HG02852 (cell line): Measurements from ENCODE around the gene MTARC2.
"Not testable (repeated sequence)": the region's sequence is repeated elsewhere in the genome, so short reads cannot be mapped to it uniquely, and the experiment has no call there.

ENCODE experiments used
- ATAC-seq: cut with Tn5 transposase; IDR thresholded peaks from one replicate; pipeline ENCODE4 v1.9.1; 2021; ENCODE audit warnings: mild to moderate bottlenecking, moderate library complexity; ENCODE audit not compliant: unreplicated experiment

Gene MTARC2

GRCh38 chr1:220748089-220748934 is at the start of gene MTARC2:
Gene MTARC2, plus strand, starts transcription at chr1:220748322. Its CDS starts 210 bp downstream, at chr1:220748532.
- peak; percentile 94 for ATAC-seq

- no peak for ATAC-seq
Measured at GRCh38 chr1:220698607-220699016, 49.5 kb upstream of the MTARC2 start.

GRCh38 chr1:220699044-220699443 is 49.1 kb upstream of the MTARC2 start:
- no peak for ATAC-seq

GRCh38 chr1:220700556-220701179 is 47.5 kb upstream of the MTARC2 start:
- no peak for ATAC-seq

- ATAC-seq, result peak; percentile 68
Measured at GRCh38 chr1:220701974-220702373, 46.1 kb upstream of the MTARC2 start.

- ATAC-seq, result no peak
Measured at GRCh38 chr1:220702733-220703270, 45.3 kb upstream of the MTARC2 start.

- ATAC-seq, result no peak
Measured at GRCh38 chr1:220703305-220703704, 44.8 kb upstream of the MTARC2 start.

GRCh38 chr1:220705782-220706181 is 42.3 kb upstream of the MTARC2 start:
- ATAC-seq, result no peak

- ATAC-seq, result no peak
Measured at GRCh38 chr1:220706480-220706879, 41.6 kb upstream of the MTARC2 start.

- ATAC-seq, result no peak
Measured at GRCh38 chr1:220707160-220707559, 41.0 kb upstream of the MTARC2 start.

GRCh38 chr1:220708244-220708643 is 39.9 kb upstream of the MTARC2 start:
- no peak for ATAC-seq

GRCh38 chr1:220708936-220709801 is 39.0 kb upstream of the MTARC2 start:
- ATAC-seq, result no peak

GRCh38 chr1:220710333-220710732 is 37.8 kb upstream of the MTARC2 start:
- ATAC-seq, result no peak

GRCh38 chr1:220711056-220711809 is 36.9 kb upstream of the MTARC2 start:
- peak; percentile 88 for ATAC-seq

- not testable (repeated sequence) for ATAC-seq
Measured at GRCh38 chr1:220715986-220716385, 32.1 kb upstream of the MTARC2 start.

- ATAC-seq, result no peak
Measured at GRCh38 chr1:220717800-220718640, 30.1 kb upstream of the MTARC2 start.

- not testable (repeated sequence) for ATAC-seq
Measured at GRCh38 chr1:220721266-220721665, 26.9 kb upstream of the MTARC2 start.

GRCh38 chr1:220726634-220727033 is 21.5 kb upstream of the MTARC2 start:
- ATAC-seq, result no peak

- ATAC-seq, result no peak
Measured at GRCh38 chr1:220727519-220727918, 20.6 kb upstream of the MTARC2 start.
